GM21423 (cell line): ENCODE data around the gene C14orf132.

Experiments
- ATAC-seq: cut with Tn5 transposase; IDR thresholded peaks from one replicate; pipeline ENCODE4 v1.9.1; 2021; ENCODE audit warnings: mild to moderate bottlenecking, moderate library complexity; ENCODE audit not compliant: unreplicated experiment

C14orf132 gene

GRCh38 chr14:96140952-96141351, 101.8 kb downstream of the C14orf132 start:
- no peak for ATAC-seq
